ENCODE measurements around the gene LDB3.

LDB3 gene

GRCh38 chr10:86773498-86773897 lies 105.2 kb downstream of the LDB3 start:
- DNase-seq, result no peak

GRCh38 chr10:86775056-86775869 lies 107.0 kb downstream of the LDB3 start:
- no peak for DNase-seq

GRCh38 chr10:86775870-86776180 lies 107.5 kb downstream of the LDB3 start:
- no peak for DNase-seq

- DNase-seq, result no peak
Observed at GRCh38 chr10:86779220-86780017, 111.1 kb downstream of the LDB3 start.

- DNase-seq, result no peak
Observed at GRCh38 chr10:86782701-86783418, 114.5 kb downstream of the LDB3 start.

- DNase-seq, result no peak
Observed at GRCh38 chr10:86785037-86785436, 116.7 kb downstream of the LDB3 start.

All from NCI-H2029 treated with DMSO at 0.1 percent for 48 hours (cell line).